Measurements from ENCODE around the gene DHCR24.
"Not testable (repeated sequence)": the region's sequence is repeated elsewhere in the genome, so short reads cannot be mapped to it uniquely, and the experiment has no call there.

DHCR24 gene

DNA sequence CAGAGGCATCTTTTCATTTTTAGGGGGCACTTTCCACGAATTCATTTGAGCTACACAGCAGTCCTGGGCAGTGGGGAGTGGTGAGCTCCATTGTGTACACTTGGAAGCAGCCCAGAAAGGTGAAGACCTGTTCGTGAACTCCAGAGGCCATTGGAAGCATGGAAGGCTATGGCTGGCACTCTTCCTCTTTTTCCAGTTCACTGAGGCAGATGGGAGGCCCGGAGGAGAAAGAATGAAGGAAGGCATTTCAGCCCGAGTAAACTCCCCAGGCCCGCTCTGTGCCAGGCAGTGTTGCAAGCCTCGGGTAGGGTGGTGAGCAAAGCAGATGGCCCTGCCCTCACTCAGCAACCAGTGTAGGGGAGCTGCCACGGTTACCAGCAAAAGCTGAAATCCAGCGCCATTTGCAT lies 673 bp upstream of the DHCR24 start:
- no peak for DNase-seq

DNA sequence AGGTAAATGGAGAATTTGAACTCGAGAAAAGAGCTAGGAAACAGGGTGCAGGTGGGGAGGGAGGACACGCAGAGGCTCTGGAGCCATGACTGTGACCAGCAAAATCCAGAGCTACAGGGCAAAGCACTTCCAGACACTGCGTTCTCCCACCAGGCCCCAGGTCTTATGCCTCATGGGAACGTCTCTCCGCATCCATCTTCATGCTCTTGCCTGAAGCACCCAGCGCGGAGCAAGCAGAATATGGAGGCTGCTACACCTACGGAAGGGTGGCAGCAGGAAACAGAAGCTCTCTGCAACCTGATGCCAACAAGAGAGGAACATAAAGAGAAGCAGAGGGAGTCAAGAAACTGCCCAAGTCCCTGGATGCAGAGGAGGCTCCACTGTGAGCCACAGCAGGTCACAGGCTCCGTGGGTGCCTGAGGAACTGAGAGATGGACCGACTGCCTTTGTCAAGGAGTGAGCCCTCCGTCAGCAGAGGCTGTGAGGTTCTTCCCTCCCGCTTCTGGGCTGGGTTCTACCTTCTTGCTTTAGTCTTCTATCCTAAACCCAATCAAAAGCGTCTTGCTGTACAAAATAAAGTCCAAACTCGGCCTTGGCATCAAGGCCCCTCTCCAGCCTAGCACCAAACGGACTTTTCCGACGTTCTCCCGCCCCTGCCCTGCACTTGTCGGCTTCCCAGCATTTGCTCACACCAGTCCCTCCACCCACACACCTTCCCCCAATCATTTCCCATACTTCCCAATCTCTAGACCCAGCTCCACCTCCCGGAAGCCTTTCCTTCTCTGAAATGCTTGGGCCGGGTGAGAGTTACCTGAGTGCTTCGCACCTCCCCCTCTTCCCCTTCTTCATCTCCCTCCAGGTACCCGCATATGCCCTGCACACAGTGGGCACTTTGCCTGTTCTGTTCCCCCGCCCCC lies 930 bp downstream of the DHCR24 start:
- DNase-seq, result no peak

DNA sequence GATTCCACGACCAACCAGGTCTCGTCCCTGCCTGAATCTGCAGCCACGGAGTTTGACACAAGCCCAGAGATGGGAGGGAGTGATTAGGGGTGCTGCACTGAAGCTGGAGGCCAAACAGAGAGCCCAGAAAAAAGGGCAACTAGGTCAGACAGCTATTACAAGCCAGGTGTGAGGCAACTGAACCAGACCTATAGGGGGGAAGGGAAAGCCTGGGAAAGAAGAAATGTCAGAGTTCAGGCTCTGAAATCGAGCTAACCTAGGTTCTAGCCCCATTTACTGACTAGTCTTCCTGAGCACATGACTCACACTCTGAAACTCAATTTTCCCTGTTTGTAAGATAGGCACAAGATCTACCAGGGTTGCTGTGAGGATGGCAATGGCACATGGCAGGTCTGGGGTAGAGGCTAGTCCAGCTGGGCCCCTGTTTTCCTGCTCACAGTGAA lies 1.7 kb downstream of the DHCR24 start:
- no peak for DNase-seq

DNA sequence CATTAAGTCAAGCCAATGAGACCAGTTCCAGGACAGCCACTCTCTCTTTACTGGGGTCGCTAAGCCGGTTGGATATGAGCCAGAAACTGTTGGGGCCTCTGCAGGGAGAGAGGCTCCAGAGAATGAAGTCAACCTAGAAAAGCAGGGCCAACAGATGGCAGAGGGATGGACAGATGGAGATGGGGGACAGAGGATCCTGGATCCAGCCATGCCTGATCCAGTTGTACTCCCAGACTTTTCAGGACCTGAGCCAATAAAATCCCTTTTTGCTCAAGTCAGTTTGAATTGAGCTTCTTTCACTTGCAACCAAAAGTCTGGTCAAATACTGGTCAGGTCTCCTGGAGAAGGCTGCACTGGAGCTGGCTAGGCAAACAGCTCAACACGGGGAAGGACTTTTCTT lies 2.2 kb downstream of the DHCR24 start:
- no peak for DNase-seq

DNA sequence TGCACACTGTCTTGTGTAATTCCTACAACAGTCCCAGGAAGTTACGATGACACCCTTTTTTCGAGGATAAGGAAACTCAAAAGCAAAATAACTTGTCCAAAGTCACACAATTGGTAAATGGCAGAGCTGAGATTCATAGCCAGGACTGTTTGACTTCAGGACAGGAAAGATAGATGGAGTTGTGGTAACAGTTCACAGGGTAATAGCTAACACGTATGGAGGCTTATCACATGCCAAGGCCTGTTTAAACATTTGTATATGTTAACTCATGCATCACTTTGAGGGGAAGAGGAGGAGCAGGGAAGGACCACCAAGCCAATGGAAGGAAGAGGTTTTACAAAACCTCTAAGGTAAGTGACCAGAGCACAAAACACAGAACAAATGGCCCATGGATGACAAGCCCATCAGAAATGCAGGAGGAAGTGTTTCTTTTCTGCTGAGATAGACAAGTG lies 2.8 kb downstream of the DHCR24 start:
- DNase-seq, result no peak

DNA sequence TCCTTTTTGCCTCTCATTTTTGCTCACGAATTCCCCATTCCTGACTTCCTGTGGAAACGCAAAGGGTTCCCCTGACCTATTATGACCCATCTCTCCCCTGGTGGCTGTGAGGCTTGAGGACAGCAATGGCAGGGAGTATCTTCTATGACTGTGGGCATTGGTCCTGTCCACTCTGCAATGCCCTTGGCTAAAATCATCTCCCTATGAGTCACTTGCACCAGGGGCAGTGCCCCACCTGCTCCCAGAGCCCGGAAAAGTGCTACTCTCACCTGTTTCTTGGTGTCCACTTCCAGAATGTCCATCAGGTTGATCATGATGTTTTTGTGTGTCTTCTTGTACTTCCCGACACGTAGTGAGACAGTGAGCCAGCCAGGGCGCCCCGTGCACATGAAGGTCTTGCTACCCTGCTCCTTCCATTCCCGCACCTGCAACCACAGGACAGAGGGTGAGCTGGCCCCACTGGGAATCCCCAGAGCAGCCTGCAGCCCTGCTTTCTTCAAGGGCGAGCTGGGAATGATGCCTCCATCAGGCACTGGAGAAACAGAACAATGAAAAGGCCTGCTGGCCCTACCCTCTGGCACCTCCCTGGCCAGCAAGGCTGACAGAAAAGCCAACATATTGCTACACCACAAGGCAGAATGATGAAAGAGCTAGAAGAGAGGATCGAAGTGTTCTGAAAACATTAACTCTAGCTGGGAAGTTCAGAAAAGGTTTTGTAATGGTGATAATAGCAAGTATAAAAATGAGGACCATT lies 3.5 kb downstream of the DHCR24 start:
- DNase-seq, result no peak

DNA sequence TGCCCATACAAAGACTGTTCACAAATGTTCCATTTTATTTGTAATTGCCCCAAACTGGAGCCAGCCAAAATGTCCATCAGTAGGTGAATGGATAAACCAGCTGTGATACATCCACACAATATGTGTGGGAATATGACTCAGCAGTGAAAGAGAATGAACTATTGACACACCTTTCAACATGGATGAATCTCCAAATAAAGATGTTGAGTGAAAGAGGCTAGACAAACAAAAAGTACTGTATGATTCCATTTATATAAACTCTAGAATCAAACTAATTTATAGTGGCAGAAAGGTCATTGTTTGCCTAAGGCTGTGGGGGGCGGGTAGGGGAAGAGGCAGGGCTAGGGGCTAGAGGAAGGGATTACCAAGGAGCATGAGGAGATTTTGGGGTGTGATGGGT lies 4.5 kb downstream of the DHCR24 start:
- DNase-seq, result no peak

DNA sequence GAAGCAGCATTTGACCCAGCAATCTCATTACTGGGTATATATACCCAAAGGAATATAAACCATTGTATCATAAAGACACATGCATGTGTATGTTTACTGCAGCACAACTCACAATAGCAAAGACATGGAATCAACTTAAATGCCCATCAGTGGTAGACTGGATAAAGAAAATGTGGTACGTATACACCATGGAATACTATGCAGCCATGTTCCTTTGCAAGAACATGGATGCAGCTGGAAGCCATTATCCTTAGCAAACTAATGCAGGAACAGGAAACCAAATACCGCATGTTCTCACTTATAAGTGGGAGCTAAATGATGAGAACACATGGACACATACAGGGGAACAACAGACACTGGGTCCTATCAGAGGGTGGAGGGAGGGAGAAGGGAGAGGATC lies 5.4 kb downstream of the DHCR24 start:
- DNase-seq, result not testable (repeated sequence)

DNA sequence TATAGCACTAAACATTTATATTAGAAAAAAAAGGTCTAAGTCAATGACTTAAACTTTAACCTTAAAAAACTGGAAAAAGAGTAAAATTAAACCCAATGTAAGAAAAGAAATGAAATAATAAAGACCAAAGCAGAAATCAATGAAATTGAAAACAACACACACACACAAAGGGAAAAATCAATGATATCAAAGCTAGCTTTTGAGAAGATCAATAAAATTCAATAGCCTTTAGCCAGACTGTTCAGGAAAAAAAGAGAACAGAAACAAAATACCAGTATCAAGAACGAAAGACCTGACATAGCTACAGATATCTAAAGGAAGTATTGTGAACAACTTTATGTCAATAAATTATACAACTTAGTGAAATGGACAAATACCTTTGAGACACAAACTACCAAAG lies 7.1 kb downstream of the DHCR24 start:
- DNase-seq, result no peak

DNA sequence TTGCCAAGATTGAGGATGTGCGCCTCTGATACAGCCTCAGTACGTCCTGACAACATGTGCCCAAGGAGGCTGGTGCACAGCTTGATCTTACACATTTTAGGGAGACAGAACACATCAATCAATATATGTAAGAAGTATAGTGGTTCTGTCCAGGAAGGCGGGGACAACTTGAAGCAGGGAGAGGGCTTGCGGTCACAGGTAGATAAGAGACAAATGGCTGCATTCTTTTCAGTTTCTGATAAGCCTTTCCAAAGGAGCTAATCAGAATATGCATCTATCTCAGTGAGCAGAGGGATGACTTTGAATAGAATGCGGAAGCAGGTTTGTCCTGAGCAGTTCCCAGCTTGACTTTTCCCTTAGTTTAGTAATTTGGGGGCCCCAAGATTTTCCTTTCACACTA lies 10.2 kb downstream of the DHCR24 start:
- no peak for DNase-seq

DNA sequence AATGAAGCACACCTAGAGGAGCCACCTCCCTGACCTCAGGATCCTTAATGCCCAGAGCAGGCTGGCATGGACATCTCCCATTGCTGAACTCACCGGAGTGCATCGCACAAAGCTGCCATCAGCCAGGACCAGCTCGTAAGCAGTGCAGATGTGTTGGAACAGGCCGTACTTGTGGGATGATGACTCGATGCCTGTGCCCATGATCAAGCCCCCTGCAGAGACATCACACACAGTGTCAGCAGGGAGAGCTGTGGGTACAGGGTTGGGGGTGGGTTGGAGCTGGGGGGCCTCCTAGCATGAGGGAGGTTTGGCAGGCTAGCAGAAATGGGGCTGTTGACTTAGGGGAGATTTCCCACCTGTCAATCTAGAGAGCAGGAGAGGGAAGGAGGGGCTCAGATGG lies 12.0 kb downstream of the DHCR24 start:
- DNase-seq, result no peak

DNA sequence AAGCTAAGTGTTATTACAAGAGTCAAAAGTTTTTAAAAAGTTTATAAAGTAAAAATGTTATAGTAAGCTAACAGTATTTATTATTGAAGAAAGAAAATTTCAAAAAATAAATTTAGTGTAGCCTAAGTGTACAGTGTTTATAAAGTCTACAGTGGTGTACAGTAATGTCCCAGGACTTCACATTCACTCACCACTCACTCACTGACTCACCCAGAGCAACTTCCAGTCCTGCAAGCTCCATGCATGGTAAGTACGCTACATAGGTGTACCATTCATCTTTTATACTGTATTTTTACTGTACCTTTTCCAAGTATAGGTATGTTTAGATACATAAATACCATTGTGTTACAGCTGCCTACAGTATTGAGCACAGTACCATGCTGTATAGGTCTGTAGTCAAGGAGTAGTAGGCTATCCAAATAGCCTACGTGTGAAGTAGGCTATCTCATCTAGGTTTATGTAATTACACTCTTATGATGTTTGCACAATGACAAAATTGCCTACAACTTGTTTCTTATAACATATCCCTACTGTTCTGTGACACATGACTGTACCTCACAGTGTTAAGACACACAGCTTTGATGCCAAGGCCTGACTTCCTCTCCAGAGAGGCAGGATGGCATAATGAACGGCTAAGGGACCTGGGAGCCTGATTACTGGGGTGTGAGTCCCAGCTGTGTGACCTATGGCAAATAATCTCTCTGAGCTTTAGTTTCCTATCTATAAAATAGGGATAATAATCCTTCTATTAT lies 12.7 kb downstream of the DHCR24 start:
- DNase-seq, result no peak

DNA sequence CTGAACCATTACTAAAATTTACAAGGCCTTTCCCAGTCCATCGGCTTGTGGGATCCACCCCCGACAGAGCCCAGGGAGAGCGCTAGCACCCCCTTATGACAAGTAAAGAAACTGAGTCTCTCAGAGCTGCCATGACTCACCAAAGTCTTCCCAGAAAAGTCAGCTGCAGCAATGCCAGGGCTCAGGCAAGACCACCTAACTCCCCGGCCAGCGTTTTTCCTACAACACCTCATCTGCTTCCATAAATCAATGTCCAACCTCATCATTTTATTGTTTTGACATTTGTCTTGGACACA lies 15.0 kb downstream of the DHCR24 start:
- no peak for DNase-seq

DNA sequence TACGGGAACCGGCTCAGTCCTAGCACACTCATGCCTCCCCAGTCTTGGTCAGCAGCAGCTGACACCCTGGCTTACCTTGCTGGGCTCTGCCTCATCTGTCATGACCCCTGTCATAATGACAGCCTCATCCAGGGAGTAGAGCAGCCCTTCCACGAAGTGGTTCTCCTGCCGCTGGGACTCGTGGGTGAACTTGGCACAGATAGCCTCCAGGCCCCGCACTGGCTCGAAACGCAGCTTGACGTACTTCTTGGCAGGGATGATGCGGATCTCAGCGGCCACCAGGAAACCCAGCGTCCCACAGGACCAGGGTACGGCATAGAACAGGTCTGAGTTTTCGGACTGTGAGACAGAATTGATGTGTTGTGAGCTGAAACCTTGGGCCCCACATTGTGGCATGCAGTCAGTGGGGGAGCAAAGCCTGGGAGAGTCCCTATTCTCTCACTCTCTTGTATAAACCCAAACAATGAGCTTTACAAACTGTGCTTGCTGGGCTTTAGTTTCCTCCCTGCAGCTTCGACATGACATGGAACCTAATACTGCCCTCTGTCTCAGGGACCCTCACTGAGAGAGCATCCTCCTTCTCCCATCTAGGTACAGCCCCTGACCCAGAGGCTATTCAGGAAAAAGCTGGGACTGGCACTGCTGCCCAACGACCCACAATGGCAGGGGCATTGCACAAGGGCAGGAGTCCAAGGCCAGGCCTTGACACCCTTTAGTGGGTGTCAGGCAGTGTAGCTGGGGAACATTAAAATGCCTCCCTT lies 15.5 kb downstream of the DHCR24 start:
- no peak for DNase-seq

DNA sequence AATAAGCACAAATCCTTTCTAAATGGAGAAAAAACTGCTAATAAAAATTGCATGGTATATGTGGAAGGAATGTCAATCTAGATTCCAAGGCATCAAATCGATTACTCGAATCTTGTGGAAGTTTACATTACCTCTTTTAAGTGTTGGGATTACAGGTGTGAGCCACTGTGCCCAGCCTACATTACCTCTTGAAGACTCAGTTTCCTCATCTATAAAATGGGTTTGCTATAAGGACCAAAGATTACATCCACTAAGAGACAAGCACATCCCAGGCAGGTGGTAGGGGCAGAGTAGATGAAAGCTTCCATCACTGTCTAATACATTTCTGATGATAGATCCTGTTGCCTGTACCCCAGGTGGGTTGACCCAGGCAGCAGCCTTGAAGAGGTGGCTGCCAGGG lies 16.1 kb downstream of the DHCR24 start:
- DNase-seq, result no peak

DNA sequence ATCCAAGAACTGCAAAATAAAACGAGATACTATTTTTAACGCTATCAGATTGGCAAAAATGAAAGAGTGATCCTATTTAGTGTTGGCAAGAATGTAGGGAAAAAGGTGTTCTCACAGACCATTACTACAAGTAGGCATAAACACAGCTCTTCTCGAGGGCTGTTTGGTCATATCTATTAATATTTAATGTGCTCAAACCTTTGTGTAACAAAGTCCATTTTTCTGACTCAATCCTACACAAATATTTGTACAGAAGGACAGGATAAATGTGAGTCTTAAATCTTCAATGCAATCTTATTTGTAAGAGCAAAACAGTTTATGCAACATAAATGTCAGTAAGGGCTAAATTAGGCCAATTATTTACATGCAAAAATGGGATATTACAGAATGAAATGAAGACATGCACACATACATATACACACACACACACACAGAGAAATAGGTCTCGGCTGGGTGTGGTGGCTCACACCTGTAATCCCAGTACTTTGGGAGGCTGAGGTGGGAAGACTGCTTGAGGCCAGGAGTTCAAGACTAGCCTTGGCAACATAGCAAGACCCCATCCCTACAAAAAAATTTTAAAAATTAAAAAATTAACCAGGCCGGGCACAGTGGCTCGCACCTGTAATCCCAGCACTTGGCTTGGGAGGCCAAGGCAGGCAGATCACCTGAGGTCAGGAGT lies 17.7 kb downstream of the DHCR24 start:
- no peak for DNase-seq

DNA sequence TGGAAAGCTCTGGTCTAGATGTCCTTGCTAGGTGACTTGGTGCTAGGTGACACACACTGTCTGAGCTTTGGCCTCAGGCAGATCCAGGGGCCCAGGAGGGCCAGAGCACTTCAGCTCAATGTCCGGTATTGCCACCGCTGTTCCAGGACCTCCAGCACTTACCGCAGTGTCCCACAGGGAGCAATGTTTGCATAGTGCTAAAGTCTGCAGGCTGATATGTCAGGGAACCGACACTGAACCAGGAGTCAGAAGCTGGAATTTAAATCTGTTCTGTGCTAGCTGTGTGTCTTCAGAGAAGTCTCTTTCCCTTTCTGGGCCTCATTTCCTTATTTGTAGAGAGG lies 19.3 kb downstream of the DHCR24 start:
- DNase-seq, result no peak

DNA sequence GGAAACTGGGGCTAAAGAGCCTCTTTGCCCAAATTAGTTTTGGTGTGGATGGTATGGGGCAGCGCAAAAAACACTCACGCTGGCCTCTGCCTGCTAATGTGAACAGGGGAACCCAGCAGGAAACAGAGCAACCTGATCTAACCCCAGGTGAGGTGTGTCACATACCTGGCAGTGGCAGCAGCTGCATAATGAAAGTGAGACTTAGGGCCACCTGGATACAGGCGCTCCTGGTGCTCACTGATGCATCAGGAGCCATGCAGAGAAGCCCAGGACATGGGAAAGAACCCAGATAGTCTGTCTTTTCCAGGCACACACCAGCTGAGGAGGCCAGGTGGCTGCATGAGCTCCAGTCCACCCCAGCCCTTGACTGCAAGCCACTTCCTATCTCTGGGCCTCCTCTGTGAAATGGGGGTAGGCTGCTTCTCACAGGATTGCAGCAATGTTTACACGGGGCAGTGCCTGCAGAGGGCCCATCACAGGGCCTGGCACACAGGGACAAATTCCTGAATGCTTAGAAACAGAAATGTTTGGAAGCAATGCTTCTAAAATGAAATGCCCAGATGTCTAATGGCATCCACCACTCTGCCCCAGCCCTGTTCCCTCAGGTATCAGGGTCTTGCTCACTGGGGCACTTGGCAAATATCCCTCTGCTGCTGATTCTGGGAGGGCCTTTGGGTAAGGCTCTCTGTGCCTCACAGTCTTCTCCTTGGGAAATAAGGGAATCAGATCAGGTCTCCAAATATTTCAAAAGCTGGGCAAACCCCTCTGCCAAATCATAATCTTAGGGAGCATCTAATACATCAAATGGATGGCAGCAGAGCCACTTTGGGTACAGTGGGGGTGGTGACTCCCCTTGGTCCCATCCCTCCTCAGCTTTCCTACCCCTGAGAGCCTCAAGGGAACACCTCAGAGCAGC lies 19.9 kb downstream of the DHCR24 start:
- no peak for DNase-seq

DNA sequence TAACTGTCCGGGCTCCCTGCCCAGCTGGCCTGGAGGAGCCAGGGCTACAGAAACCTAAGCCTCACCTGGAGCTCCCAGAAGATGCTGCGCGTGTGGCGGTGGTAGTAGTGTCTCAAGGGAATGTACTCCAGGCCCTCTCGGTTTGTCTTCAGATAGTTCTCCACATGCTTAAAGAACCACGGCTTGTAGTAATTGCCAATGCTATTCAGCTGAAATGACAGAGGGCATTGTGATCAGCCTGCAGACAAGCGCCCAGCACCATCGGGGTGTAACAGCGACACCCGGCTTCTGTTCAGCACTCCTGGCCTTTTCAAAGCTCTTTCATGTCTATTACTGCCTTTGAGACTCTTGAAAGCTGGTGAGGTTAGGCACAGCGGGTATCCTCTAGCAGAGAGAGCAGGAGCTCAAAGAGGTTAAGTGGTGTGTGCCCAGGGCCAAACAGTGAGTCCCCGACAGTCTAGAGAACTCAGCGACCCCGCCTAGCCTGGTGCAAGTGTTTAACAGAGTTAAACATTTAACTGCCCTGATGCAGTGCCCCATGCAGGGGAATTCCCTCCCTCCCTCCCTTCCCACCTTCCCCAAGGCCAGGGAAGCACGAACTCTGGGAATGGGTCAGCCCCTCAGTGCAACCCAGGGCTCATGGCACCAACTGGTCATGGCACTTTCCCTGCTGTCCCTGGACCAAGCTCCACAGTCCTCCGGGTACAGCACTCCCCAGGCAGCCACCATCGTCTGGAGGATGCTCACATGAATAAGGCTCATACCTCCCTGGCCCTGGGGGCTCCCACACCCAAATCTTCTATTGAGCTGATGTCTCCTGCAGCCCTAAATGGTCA lies 21.5 kb downstream of the DHCR24 start:
- no peak for DNase-seq

Data from GOT3 (cell line).